HG03066 (cell line): ENCODE data around the gene NEK4.
A peak's percentile ranks its signal among the peaks of the same experiment; 100 is the strongest.

Experiments
- ATAC-seq: cut with Tn5 transposase; IDR thresholded peaks from one replicate; pipeline ENCODE4 v1.9.1; 2021; ENCODE audit warnings: low read depth; ENCODE audit not compliant: unreplicated experiment

Gene NEK4

GRCh38 chr3:52770496-52771333 is at the start of gene NEK4:
Gene NEK4, minus strand, starts transcription at chr3:52770940. Its CDS starts 194 bp downstream, at chr3:52770746.
- peak; percentile 90 for ATAC-seq

- ATAC-seq: no peak
Measured at GRCh38 chr3:52819936-52820335, 49.2 kb upstream of the NEK4 start.

GRCh38 chr3:52817860-52818259 is 47.1 kb upstream of the NEK4 start:
- no peak for ATAC-seq

GRCh38 chr3:52817221-52817620 is 46.5 kb upstream of the NEK4 start:
- no peak for ATAC-seq

- no peak for ATAC-seq
Measured at GRCh38 chr3:52816654-52817053, 45.9 kb upstream of the NEK4 start.

- no peak for ATAC-seq
Measured at GRCh38 chr3:52816199-52816598, 45.5 kb upstream of the NEK4 start.

GRCh38 chr3:52813810-52814209 is 43.1 kb upstream of the NEK4 start:
- ATAC-seq: no peak

- ATAC-seq: no peak
Measured at GRCh38 chr3:52811452-52812011, 40.8 kb upstream of the NEK4 start.

GRCh38 chr3:52810923-52811322 is 40.2 kb upstream of the NEK4 start:
- no peak for ATAC-seq

GRCh38 chr3:52809662-52810377 is 39.1 kb upstream of the NEK4 start:
- no peak for ATAC-seq

GRCh38 chr3:52809149-52809548 is 38.4 kb upstream of the NEK4 start:
- no peak for ATAC-seq

GRCh38 chr3:52805270-52806039 is 34.7 kb upstream of the NEK4 start:
- ATAC-seq: no peak

GRCh38 chr3:52801839-52802238 is 31.1 kb upstream of the NEK4 start:
- ATAC-seq: no peak

- no peak for ATAC-seq
Measured at GRCh38 chr3:52800079-52800478, 29.3 kb upstream of the NEK4 start.

- no peak for ATAC-seq
Measured at GRCh38 chr3:52798978-52799476, 28.3 kb upstream of the NEK4 start.

GRCh38 chr3:52798376-52798977 is 27.7 kb upstream of the NEK4 start:
- no peak for ATAC-seq

- ATAC-seq: no peak
Measured at GRCh38 chr3:52796411-52796810, 25.7 kb upstream of the NEK4 start.

- no peak for ATAC-seq
Measured at GRCh38 chr3:52795298-52795900, 24.7 kb upstream of the NEK4 start.

GRCh38 chr3:52794612-52795099 is 23.9 kb upstream of the NEK4 start, which contains the start of gene ITIH3:
Gene ITIH3, plus strand, starts transcription at chr3:52794796. Its CDS starts 8 bp downstream, at chr3:52794804.
- no peak for ATAC-seq
